HepG2 (cell line): Measurements from ENCODE around the gene STK32B. TPM values are rescaled to one million over a fixed set of nuclear protein-coding genes. Genes with fewer than 3 reads are reported as not detected.

Experiments used
- ATAC-seq: fragments of 200-7000 bp; cut with Tn5 transposase; 3 replicates; pipeline ENCODE4 v1.9.1; 2020; ENCODE audit warnings: mild to moderate bottlenecking, moderate library complexity
- BruUV-seq: library from RNA; stranded (reverse); fragments of 400-500 nt; replicated peaks from 2 replicates; lab custom pipeline; 2021; lab: Mats Ljungman, UMichigan
- CTCF ChIA-PET: fragments of 300-600 bp; formaldehyde crosslinking; extraction: SDS; loops from one replicate; lab custom pipeline; 2021; ENCODE audit warnings: low total read pairs, inconsistent platforms, low intra/inter-chr PET ratio; lab: Yijun Ruan, JAX
- POLR2A ChIA-PET: fragments of 350-600 bp; sonication (Branson Sonifier 250); formaldehyde crosslinking; loops from one replicate; lab custom pipeline; 2020; ENCODE audit warnings: antibody characterized with exemption, inconsistent platforms; lab: Yijun Ruan, JAX
- DNase-seq: peaks from one replicate; pipeline ENCODE4 v3.0.0-alpha.2; 2015; ENCODE audit warnings: low spot score
- FAIRE-seq: peaks from 3 replicates; lab custom pipeline; 2011; peaks lifted over from hg19 to GRCh38; lab: Jason Lieb, UNC
- H2AFZ ChIP-seq: one replicate; pipeline ENCODE4 v1.6.1; 2011; ENCODE audit warnings: low read length, inconsistent platforms
- H3K27ac ChIP-seq: fragments of 300-600 bp; 3 replicates; pipeline ENCODE4 v1.8.0; 2011; ENCODE audit warnings: mixed run types, mild to moderate bottlenecking, mixed read lengths, low read length, inconsistent platforms; ENCODE audit not compliant: insufficient read depth; ENCODE audit errors: extremely low read length
- H3K27me3 ChIP-seq, 2 experiments: fragments of 200-600 bp in 1 of 2; 2 replicates in 1 of 2; 3 replicates in 1 of 2; pipeline versions ENCODE4 v1.6.0 to v1.8.0; 2011; ENCODE audit warnings: low read length in 2 of 2, mild to moderate bottlenecking in 2 of 2, moderate library complexity in 2 of 2, inconsistent platforms in 1 of 2; ENCODE audit not compliant: insufficient read depth in 2 of 2, control insufficient read depth in 1 of 2
- H3K36me3 ChIP-seq, 2 experiments: fragments of 200-600 bp in 1 of 2; replicated peaks in 1 of 2; 2 replicates in 1 of 2; 3 replicates in 1 of 2; pipeline versions ENCODE4 v1.5.1 to v1.8.0; 2011; ENCODE audit warnings: low read length in 2 of 2, inconsistent platforms in 1 of 2; ENCODE audit not compliant: insufficient read depth in 2 of 2, control insufficient read depth in 1 of 2
- H3K4me1 ChIP-seq: 2 replicates; pipeline ENCODE4 v1.5.1; 2012; ENCODE audit warnings: low read length, inconsistent platforms; ENCODE audit not compliant: insufficient read depth
- H3K4me2 ChIP-seq: 2 replicates; pipeline ENCODE4 v1.6.0; 2011; ENCODE audit warnings: low read depth, low read length, inconsistent platforms
- H3K4me3 ChIP-seq, 3 experiments: fragments of 200-600 bp in 1 of 3; sonication (generic), shearing (Covaris generic) in 1 of 3; replicated peaks in 1 of 3; 2 replicates each; pipeline ENCODE4 v1.5.1; 2011 to 2016; ENCODE audit warnings: low read length in 3 of 3, inconsistent platforms in 2 of 3, low read depth in 2 of 3, mild to moderate bottlenecking in 2 of 3, control low read depth in 1 of 3, mixed read lengths in 1 of 3; ENCODE audit not compliant: insufficient read depth in 1 of 3
- H3K79me2 ChIP-seq: one replicate; pipeline ENCODE4 v1.6.1; 2011; ENCODE audit warnings: low read length, inconsistent platforms; ENCODE audit not compliant: insufficient read depth
- H3K9ac ChIP-seq: 2 replicates; pipeline ENCODE4 v1.6.0; 2011; ENCODE audit warnings: mild to moderate bottlenecking, low read depth, low read length, inconsistent platforms; ENCODE audit not compliant: insufficient read depth
- H3K9me3 ChIP-seq: 2 replicates; pipeline ENCODE4 v1.5.1; 2012; ENCODE audit warnings: mild to moderate bottlenecking, low read length
- H4K20me1 ChIP-seq: 2 replicates; pipeline ENCODE4 v1.6.0; 2011; ENCODE audit warnings: inconsistent platforms, mild to moderate bottlenecking, low read length, moderate library complexity; ENCODE audit not compliant: insufficient read depth
- MAFF ChIP-seq: IDR thresholded peaks from 2 replicates; pipeline ENCODE4 v1.6.1; 2011; ENCODE audit warnings: low read depth, low read length, improper control_type of control experiment
- MAFK ChIP-seq, 2 experiments: IDR thresholded peaks in 1 of 2; conservative IDR thresholded peaks in 1 of 2; 2 replicates each; pipeline ENCODE4 v1.6.1; 2011; ENCODE audit warnings: improper control_type of control experiment in 2 of 2, low read length in 2 of 2
- MZF1 ChIP-seq: sonication (generic); formaldehyde crosslinking; IDR thresholded peaks from 2 replicates; pipeline ENCODE4 v1.8.1; 2023; ENCODE audit warnings: mild to moderate bottlenecking, missing genetic modification reagents, borderline replicate concordance
- NFE2L2 ChIP-seq: fragments of 150-350 bp; IDR thresholded peaks from 2 replicates; pipeline ENCODE4 v1.6.1; 2014; ENCODE audit warnings: low read length
- SATB2 ChIP-seq: sonication (generic); formaldehyde crosslinking; IDR thresholded peaks from 2 replicates; pipeline ENCODE4 v1.5.0; 2020; ENCODE audit warnings: missing genetic modification reagents
- STAT5B ChIP-seq: sonication (generic); formaldehyde crosslinking; IDR thresholded peaks from 2 replicates; pipeline ENCODE4 v1.4.0; 2020; ENCODE audit warnings: missing genetic modification reagents
- TMF1 ChIP-seq: sonication (generic); formaldehyde crosslinking; IDR thresholded peaks from 2 replicates; pipeline ENCODE4 v1.8.1; 2022; ENCODE audit warnings: low read depth, missing genetic modification reagents
- ZNF7 ChIP-seq: IDR thresholded peaks from 2 replicates; pipeline ENCODE4 v1.6.1; 2016; ENCODE audit warnings: missing biosample characterization, missing genetic modification reagents
- ZNF768 ChIP-seq: sonication (generic); formaldehyde crosslinking; IDR thresholded peaks from 2 replicates; pipeline ENCODE4 v1.4.0; 2020; ENCODE audit warnings: missing genetic modification reagents
- ZNF777 ChIP-seq: sonication (generic); formaldehyde crosslinking; IDR thresholded peaks from 2 replicates; pipeline ENCODE4 v1.4.0; 2020; ENCODE audit warnings: missing genetic modification reagents
- ZSCAN30 ChIP-seq: sonication (generic); formaldehyde crosslinking; IDR thresholded peaks from 2 replicates; pipeline ENCODE4 v1.5.0; 2020; ENCODE audit warnings: mild to moderate bottlenecking, missing genetic modification reagents
- WGBS: methylation state at CpG from one replicate; pipeline ENCODE4 v1.1.6; 2017; ENCODE audit warnings: low lambda C conversion rate; 5-methylcytosine and 5-hydroxymethylcytosine counted together
- in situ Hi-C: cut with HindIII; loops from 2 replicates; pipeline ENCODE4 v1.10.0; 2017; ENCODE audit warnings: low pct_unique_long_range_greater_than_20kb; ENCODE audit not compliant: extremely low pct_ligation_motif_present
- intact Hi-C: fragments of 100-400 bp; cut with micrococcal nuclease; formaldehyde crosslinking; loops from one replicate; pipeline ENCODE4 v1.10.0; 2022; ENCODE audit not compliant: unreplicated experiment
- polyA plus RNA-seq, 8 experiments: library from polyadenylated mRNA; depleted of rRNA in 3 of 8; stranded (reverse) in 7 of 8; unstranded in 1 of 8; fragments of >200 nt; fragmentation: Illumina TruSeq in 4 of 8; extraction: Trizol in 4 of 8; gene quantifications; 2 replicates each; pipeline versions ENCODE4 v1.2.1 to v1.2.3, GENCODE V29; 2011 to 2016; ENCODE audit warnings: low read depth in 4 of 8, missing spikeins in 1 of 8, mixed read lengths in 1 of 8; ENCODE audit not compliant: insufficient read depth in 1 of 8
- total RNA-seq, 5 experiments: library from RNA; depleted of rRNA; stranded (reverse); fragments of >200 nt; fragmentation: Illumina TruSeq; extraction: Trizol; gene quantifications; 2 replicates each; pipeline ENCODE4 v1.2.3, GENCODE V29; 2016; ENCODE audit warnings: low read depth in 1 of 5

STK32B gene
- total and polyA plus RNA-seq, 2 of the 13 experiments (the other 11 are each of a cell fraction or from before 2014, with no cell fraction given) = not detected

DNA sequence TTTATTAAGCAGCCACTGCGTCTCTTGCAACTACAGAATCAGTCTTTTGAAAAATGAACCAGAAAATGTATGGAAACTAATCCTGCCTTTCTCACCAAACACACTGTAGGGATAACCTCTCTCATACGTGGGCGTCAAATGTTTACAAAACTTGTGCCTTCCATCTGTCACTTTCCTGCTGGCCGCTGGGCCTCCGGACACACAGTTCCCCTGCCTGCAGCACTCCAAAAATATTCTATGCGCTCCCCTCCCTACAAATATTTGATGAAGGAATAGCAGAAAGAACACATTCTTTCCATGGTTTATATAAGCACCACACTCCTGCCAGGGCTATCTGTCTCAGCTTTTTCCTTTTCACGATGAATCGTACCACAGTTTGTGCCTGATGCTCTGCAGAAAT lies 17.1 kb upstream of the STK32B start:
- no peak overlapping the region for H3K27ac ChIP-seq
- H3K9ac ChIP-seq = no peak overlapping the region
- CTCF ChIA-PET = no interaction called here
- no peaks in the 10 kb centered on the region for H3K36me3 ChIP-seq
- H2AFZ ChIP-seq = no peak overlapping the region
- in situ Hi-C loops = no loop called here
- H3K4me2 ChIP-seq = no peak overlapping the region
- TF ChIP-seq TMF1 (CRISPR knock-in tag) (no peak), ZNF768 (CRISPR knock-in tag) (no peak)
- TF ChIP-seq, all 625 proteins: peak for 0
- FAIRE-seq = no peak
- Histone ChIP-seq H3K4me1 (no peaks in the 10 kb centered on the region), H4K20me1 (no peaks in the 10 kb centered on the region), H3K27me3 (peaks cover 0 to 14% of the 10 kb centered on the region in 2 experiments; a peak in 3 of 5 replicates), H3K4me3 (no peak overlapping the region), H3K79me2 (no peaks in the 10 kb centered on the region), H3K9me3 (no peaks in the 10 kb centered on the region)
- WGBS = 21% methylated on average over 8 of the region's 8 CpGs
- BruUV-seq = no TSS peak
- POLR2A ChIA-PET = no interaction called here
- no peak for DNase-seq
- intact Hi-C loops = no loop called here
- ATAC-seq = no peak

DNA sequence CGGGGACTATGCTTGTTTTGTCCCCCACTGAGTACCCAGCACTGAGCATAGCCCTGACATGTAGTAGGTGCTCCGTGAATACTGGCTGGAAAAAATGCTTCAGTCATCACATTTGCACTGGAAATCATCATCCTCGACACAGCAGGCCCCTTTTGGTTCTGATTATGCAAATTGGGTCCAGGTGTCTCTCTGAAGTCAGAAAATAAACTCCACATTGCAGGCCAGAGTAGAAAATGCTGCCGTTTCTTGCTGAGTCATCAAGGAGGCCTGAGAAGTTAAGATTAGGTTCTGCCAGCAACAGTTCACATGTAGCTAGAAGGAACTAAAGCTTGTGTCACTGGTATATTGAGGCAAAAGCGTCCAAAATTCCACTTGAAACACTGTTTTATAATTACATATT lies 15.0 kb upstream of the STK32B start:
- peaks cover 0 to 9% of the 10 kb centered on the region in 2 experiments; a peak in 2 of 5 replicates for H3K27me3 ChIP-seq
- no peaks in the 10 kb centered on the region for H3K79me2 ChIP-seq
- in situ Hi-C loops = no loop called here
- BruUV-seq = no TSS peak
- intact Hi-C loops = no loop called here
- DNase-seq (no peak), FAIRE-seq (no peak), ATAC-seq (no peak)
- 2% methylated on average over 5 of the region's 5 CpGs for WGBS
- no peaks in the 10 kb centered on the region for H3K9me3 ChIP-seq
- ChIA-PET POLR2A (no interaction called here), CTCF (no interaction called here)
- H3K4me2 ChIP-seq = no peak overlapping the region
- no peaks in the 10 kb centered on the region for H4K20me1 ChIP-seq
- H2AFZ ChIP-seq = no peak overlapping the region
- no peak for TF ChIP-seq ZNF777
- no peak for TF ChIP-seq STAT5B
- TF ChIP-seq ZNF768 (CRISPR knock-in tag) = no peak
- TF ChIP-seq ZSCAN30 (CRISPR knock-in tag) = no peak
- peak; percentile 94 for TF ChIP-seq MAFF
- TF ChIP-seq NFE2L2 = peak; percentile 62
- no peak for TF ChIP-seq SATB2
- peak; percentile 91 to 94 for TF ChIP-seq MAFK (conservative IDR thresholded peaks at IDR 0.05 in 1 of 2, IDR thresholded peaks at IDR 0.05 in 1 of 2; ENCODE audit: low read length in 2 of 2)
- no peak for TF ChIP-seq MZF1
- no peak for TF ChIP-seq ZNF7 (CRISPR knock-in tag)
- no peak overlapping the region for H3K27ac ChIP-seq
- no peak overlapping the region for H3K4me3 ChIP-seq
- H3K4me1 ChIP-seq = no peaks in the 10 kb centered on the region
- no peak overlapping the region for H3K9ac ChIP-seq
- H3K36me3 ChIP-seq = no peaks in the 10 kb centered on the region
